Nucleus accumbens (tissue), 56 donors: ENCODE measurements around the gene KAT2B.

Experiments
- DNase-seq, 56 donors: peaks; one replicate each; lab custom pipeline; 2025; lab: John Stamatoyannopoulos, UW

The KAT2B gene

GRCh38 chr3:20194793-20195460, 154.7 kb downstream of the KAT2B start:
- DNase-seq = no peak

DNA sequence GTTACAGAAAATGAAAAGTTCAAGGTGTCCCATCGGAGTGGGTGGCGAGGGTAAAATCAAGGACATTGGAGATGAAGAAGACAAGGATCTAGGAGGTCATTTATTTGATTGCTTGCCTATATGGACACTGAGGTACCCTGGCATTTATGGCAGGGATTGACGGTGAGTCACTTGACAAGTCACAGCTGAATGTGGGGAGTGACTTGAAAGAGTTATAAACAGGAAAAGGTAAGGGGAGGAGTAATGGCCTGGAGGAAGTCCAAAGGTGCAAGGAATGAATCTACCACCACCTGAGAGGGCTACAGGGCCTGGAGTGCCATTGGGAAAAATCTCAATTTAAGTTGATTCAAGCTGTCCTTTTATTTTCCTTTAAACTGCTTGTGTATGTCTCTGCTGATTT, 157.5 kb downstream of the KAT2B start:
- DNase-seq = no peak

DNA sequence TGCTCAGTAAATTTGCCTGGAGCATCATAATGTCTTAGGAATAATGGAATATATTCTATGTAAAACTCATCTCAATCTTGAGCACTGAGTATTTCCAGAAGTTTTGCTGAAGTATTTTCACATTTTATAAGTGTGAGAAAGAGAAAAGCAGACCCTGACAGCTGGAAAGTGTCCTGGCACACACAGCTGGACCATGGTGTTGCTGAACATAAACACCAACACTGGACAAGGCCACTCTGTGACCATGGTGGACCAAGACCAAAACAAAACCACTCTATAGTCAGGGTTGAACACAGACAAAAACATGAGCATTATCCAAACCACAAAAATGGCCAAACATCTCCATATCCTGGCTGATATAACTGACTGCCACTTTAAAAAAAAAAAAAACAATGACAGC, 160.9 kb downstream of the KAT2B start:
- no peak for DNase-seq
